Testis (tissue), 3 donors: Measurements from ENCODE around the gene TPST1. TPM values are rescaled to one million over a fixed set of nuclear protein-coding genes. Genes with fewer than 3 reads are reported as not detected.

ENCODE experiments used
- DNase-seq: peaks from one replicate; pipeline ENCODE4 v3.0.0-alpha.2; 2019
- H3K27ac ChIP-seq, 2 donors: fragments of 200-600 bp; sonication (generic); one replicate each; pipeline ENCODE4 v1.5.1; 2019
- H3K27me3 ChIP-seq: fragments of 200-600 bp; sonication (generic); one replicate; pipeline ENCODE4 v1.5.1; 2019
- H3K36me3 ChIP-seq: fragments of 200-600 bp; sonication (generic); one replicate; pipeline ENCODE4 v1.5.1; 2017; ENCODE audit warnings: low read depth; ENCODE audit errors: missing control alignments
- H3K4me1 ChIP-seq: fragments of 200-600 bp; sonication (generic); one replicate; pipeline ENCODE4 v1.5.1; 2019
- H3K4me3 ChIP-seq, 2 donors: fragments of 200-600 bp; sonication (generic); one replicate each; pipeline ENCODE4 v1.5.1; 2017 to 2019
- H3K9me3 ChIP-seq: fragments of 200-600 bp; sonication (generic); one replicate; pipeline ENCODE4 v1.5.1; 2017
- CTCF ChIP-seq, 3 experiments: fragments of 450-650 bp in 2 of 3; fragments of 200-600 bp in 1 of 3; sonication (generic) in 1 of 3; IDR thresholded peaks; one replicate each; pipeline ENCODE4 v1.5.1; 2016 to 2019; ENCODE audit warnings: antibody characterized with exemption in 3 of 3, mild to moderate bottlenecking in 2 of 3, moderate library complexity in 1 of 3
- POLR2A ChIP-seq: fragments of 450-650 bp; IDR thresholded peaks from one replicate; pipeline ENCODE4 v1.6.1; 2017; ENCODE audit warnings: antibody characterized with exemption, mild to moderate bottlenecking, moderate library complexity
- WGBS, 2 donors: methylation state at CpG; one replicate each; pipeline ENCODE4 v1.1.5; 2018; 5-methylcytosine and 5-hydroxymethylcytosine counted together
- intact Hi-C: fragments of 100-400 bp; cut with DNase I; formaldehyde crosslinking; loops from one replicate; pipeline ENCODE4 v1.15.1; 2023; ENCODE audit warnings: low total_unique reads
- polyA plus RNA-seq: library from polyadenylated mRNA; stranded (reverse); fragments of 350-450 nt; fragmentation: Illumina TruSeq; extraction: RNeasy Lipid Tissue Mini Kit (QIAGEN cat#74804); gene quantifications from one replicate; pipeline ENCODE4 v1.2.3, GENCODE V29; 2014; ENCODE audit warnings: low read depth, low replicate concordance; ENCODE audit not compliant: insufficient read depth
- total RNA-seq, 2 donors: library from RNA; depleted of rRNA; stranded (reverse); fragments of >200 nt; gene quantifications; one replicate each; pipeline ENCODE4 v1.2.3, GENCODE V29; 2016

The TPST1 gene
- total and polyA plus RNA-seq, 3 donors from 2014 or later: 34.7 to 55.7 (median 40.7) TPM

DNA sequence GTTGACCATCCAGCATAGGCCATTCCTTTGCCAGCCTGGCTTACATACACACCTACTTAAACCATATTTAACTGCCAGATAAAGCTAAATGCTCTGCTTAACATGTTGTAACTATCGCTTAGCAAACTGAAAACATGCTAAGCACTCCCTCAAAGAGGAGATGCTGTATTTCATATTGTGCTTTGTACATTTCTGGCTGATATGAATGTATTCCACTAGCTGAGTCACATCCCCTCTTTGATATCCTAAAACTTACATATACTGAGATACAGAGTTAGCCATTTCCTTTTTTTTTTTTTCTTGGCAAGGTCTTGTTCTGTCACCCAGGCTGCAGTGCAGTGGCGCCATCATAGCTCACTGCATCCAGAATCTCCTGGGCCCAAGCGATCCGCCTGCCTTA lies 99.4 kb downstream of the TPST1 start:
- H3K27ac ChIP-seq: no peak overlapping the region
- intact Hi-C loops: no loop called here
- no peaks in the 10 kb centered on the region for H3K9me3 ChIP-seq
- WGBS, 2 donors: 95 to 97% methylated on average over 4 of the region's 4 CpGs
- no peak overlapping the region for H3K4me3 ChIP-seq
- H3K27me3 ChIP-seq: no peaks in the 10 kb centered on the region
- no peaks in the 10 kb centered on the region for H3K36me3 ChIP-seq
- TF ChIP-seq CTCF (IDR thresholded peaks at IDR 0.05): no peak
- no peak for TF ChIP-seq POLR2A
- H3K4me1 ChIP-seq: no peaks in the 10 kb centered on the region
- DNase-seq: no peak

DNA sequence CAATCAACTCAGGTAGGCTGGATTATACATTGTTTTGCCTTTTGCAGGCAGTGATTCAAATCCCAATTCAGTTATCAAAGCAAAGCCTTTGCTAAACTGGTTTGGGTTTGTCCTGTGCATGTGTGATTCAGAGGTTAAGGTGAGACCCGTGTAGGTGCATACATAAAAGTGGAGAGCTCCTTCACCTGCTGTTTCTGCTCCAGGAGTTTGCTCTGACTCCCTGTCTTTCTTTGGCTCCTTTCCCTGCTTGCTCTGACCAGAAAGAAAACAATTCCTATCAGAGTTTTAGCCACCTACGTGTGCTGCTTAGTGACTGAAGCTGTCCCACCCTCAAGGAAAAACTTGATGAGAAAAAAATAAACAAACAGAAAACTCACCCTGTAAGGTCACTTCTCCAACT lies 101.1 kb downstream of the TPST1 start:
- intact Hi-C loops: no loop called here
- H3K27ac ChIP-seq: no peak overlapping the region
- H3K4me1 ChIP-seq: no peaks in the 10 kb centered on the region
- DNase-seq: no peak
- 38 to 46% methylated on average over 2 of the region's 2 CpGs for WGBS, 2 donors
- H3K36me3 ChIP-seq: no peaks in the 10 kb centered on the region
- no peak overlapping the region for H3K4me3 ChIP-seq
- H3K9me3 ChIP-seq: no peaks in the 10 kb centered on the region
- H3K27me3 ChIP-seq: no peaks in the 10 kb centered on the region
- TF ChIP-seq CTCF (IDR thresholded peaks at IDR 0.05) (no peak), POLR2A (no peak)

- WGBS, 2 donors: 68 to 84% methylated on average over 5 of the region's 5 CpGs
- no peaks in the 10 kb centered on the region for H3K36me3 ChIP-seq
- intact Hi-C loops: no loop called here
- no peak for DNase-seq
- no peak for TF ChIP-seq CTCF (IDR thresholded peaks at IDR 0.05)
- TF ChIP-seq POLR2A: no peak
- H3K27ac ChIP-seq: no peak overlapping the region
- H3K9me3 ChIP-seq: no peaks in the 10 kb centered on the region
- H3K4me3 ChIP-seq: no peak overlapping the region
- H3K4me1 ChIP-seq: no peaks in the 10 kb centered on the region
- no peaks in the 10 kb centered on the region for H3K27me3 ChIP-seq
Observed at GRCh38 chr7:66307591-66308215, 102.6 kb downstream of the TPST1 start.

DNA sequence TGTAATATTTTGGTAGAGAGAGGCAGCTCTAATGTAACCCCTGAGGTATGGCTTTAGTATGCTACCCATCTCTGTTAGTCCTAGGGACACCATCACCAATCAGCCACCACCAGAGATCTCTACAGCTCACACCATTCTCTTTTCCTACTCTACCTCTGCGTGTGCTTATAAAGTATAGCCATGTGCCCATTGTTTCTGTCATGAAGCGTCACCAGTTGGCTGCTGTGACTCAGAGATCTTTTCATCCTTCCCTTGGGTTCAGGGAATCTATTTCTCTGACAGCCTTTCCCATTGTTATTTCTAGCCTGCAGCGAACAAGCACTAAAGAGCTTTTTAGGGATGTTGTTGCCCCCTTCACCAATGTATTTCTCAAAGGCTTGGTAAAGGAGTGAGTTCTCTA lies 103.3 kb downstream of the TPST1 start:
- TF ChIP-seq POLR2A: no peak
- Histone ChIP-seq H3K4me3 (no peak overlapping the region), H3K9me3 (no peaks in the 10 kb centered on the region), H3K27me3 (no peaks in the 10 kb centered on the region), H3K4me1 (no peaks in the 10 kb centered on the region), H3K27ac (no peak overlapping the region), H3K36me3 (no peaks in the 10 kb centered on the region)
- intact Hi-C loops: no loop called here
- DNase-seq: no peak
- WGBS, 2 donors: 95 to 96% methylated on average over 3 of the region's 3 CpGs

GRCh38 chr7:66310620-66311019 lies 105.5 kb downstream of the TPST1 start:
- no peak overlapping the region for H3K27ac ChIP-seq
- WGBS, 2 donors: 88 to 89% methylated on average over 2 of the region's 2 CpGs
- no peaks in the 10 kb centered on the region for H3K27me3 ChIP-seq
- H3K4me1 ChIP-seq: no peaks in the 10 kb centered on the region
- no peak for DNase-seq
- H3K9me3 ChIP-seq: no peaks in the 10 kb centered on the region
- TF ChIP-seq CTCF (IDR thresholded peaks at IDR 0.05): no peak
- no peak for TF ChIP-seq POLR2A
- intact Hi-C loops: no loop called here
- H3K36me3 ChIP-seq: no peaks in the 10 kb centered on the region
- H3K4me3 ChIP-seq: no peak overlapping the region
